Bronchial epithelial cell (primary cell): ENCODE measurements around the gene DFFA. TPM values are rescaled to one million over a fixed set of nuclear protein-coding genes. Genes with fewer than 3 reads are reported as not detected.
"Not testable (repeated sequence)": the region's sequence is repeated elsewhere in the genome, so short reads cannot be mapped to it uniquely, and the experiment has no call there.

Source experiments
- DNase-seq: peaks from one replicate; pipeline ENCODE4 v3.0.0-alpha.2; 2010; ENCODE audit warnings: low read depth
- FAIRE-seq: peaks from 2 replicates; lab custom pipeline; 2011; peaks lifted over from hg19 to GRCh38; lab: Jason Lieb, UNC
- H3K27me3 ChIP-seq: 2 replicates; pipeline ENCODE4 v1.5.1; 2011; ENCODE audit warnings: low read length; ENCODE audit not compliant: control insufficient read depth, insufficient read depth
- H3K36me3 ChIP-seq: 2 replicates; pipeline ENCODE4 v1.5.1; 2011; ENCODE audit warnings: low read length; ENCODE audit not compliant: control insufficient read depth, insufficient read depth
- H3K4me3 ChIP-seq: 2 replicates; pipeline ENCODE4 v1.5.1; 2011; ENCODE audit warnings: mild to moderate bottlenecking, low read depth, low read length, control low read depth
- CTCF ChIP-seq: IDR thresholded peaks from 2 replicates; pipeline ENCODE4 v1.5.1; 2011; ENCODE audit warnings: mild to moderate bottlenecking, moderate library complexity, low read length, control low read depth, inconsistent platforms; ENCODE audit not compliant: insufficient read depth, severe bottlenecking
- total RNA-seq: library from RNA; depleted of rRNA; stranded (reverse); fragments of >200 nt; gene quantifications from 2 replicates; pipeline ENCODE4 v1.2.1, GENCODE V29; 2014

The DFFA gene
- total RNA-seq, 1 donor from 2014 or later, result 55.5 TPM

GRCh38 chr1:10475510-10475909 lies 3.2 kb upstream of the DFFA start:
- no peak for TF ChIP-seq CTCF
- FAIRE-seq (no peak), DNase-seq (no peak)
- peak overlapping the region; percentile 88 for H3K4me3 ChIP-seq
- peaks cover 2% of the 10 kb centered on the region for H3K36me3 ChIP-seq
- H3K27me3 ChIP-seq, result no peaks in the 10 kb centered on the region

GRCh38 chr1:10474613-10475507 lies 2.5 kb upstream of the DFFA start, which contains the start of gene PEX14:
TSS of gene PEX14 (plus strand) at chr1:10474950. CDS start at chr1:10474967, 17 bp downstream.
- Histone ChIP-seq H3K36me3 (peaks cover 2% of the 10 kb centered on the region), H3K4me3 (peak within 1 kb of the TSS; percentile 88), H3K27me3 (no peaks in the 10 kb centered on the region)
- no peak for FAIRE-seq
- no peak for TF ChIP-seq CTCF
- peak; percentile 67 for DNase-seq

- FAIRE-seq, H3K27me3 ChIP-seq, DNase-seq, H3K36me3 ChIP-seq: not testable (repeated sequence)
- H3K4me3 ChIP-seq, result peak overlapping the region; percentile 88
Observed at GRCh38 chr1:10474309-10474612, 1.9 kb upstream of the DFFA start.

GRCh38 chr1:10473145-10473765 lies 926 bp upstream of the DFFA start:
- FAIRE-seq (no peak), DNase-seq (no peak)
- TF ChIP-seq CTCF, result no peak
- H3K36me3 ChIP-seq, result peaks cover 2% of the 10 kb centered on the region
- H3K4me3 ChIP-seq, result no peak overlapping the region
- no peaks in the 10 kb centered on the region for H3K27me3 ChIP-seq

- FAIRE-seq (no peak), DNase-seq (peak; percentile 37)
- no peak for TF ChIP-seq CTCF
- H3K4me3 ChIP-seq, result peak overlapping the region; percentile 83
- no peaks in the 10 kb centered on the region for H3K27me3 ChIP-seq
- peaks cover 7% of the 10 kb centered on the region for H3K36me3 ChIP-seq
Observed at GRCh38 chr1:10471411-10472219, 714 bp downstream of the DFFA start.

- no peak for FAIRE-seq
- Histone ChIP-seq H3K4me3 (no peak overlapping the region), H3K36me3 (peaks cover 14% of the 10 kb centered on the region), H3K27me3 (no peaks in the 10 kb centered on the region)
- no peak for DNase-seq
- no peak for TF ChIP-seq CTCF
Observed at GRCh38 chr1:10470043-10470442, 2.3 kb downstream of the DFFA start.
